NCI-H748 treated with DMSO at 0.1 percent for 48 hours (cell line): ENCODE measurements around the gene PKN2.
"Not testable (repeated sequence)": the region's sequence is repeated elsewhere in the genome, so short reads cannot be mapped to it uniquely, and the experiment has no call there.

ENCODE experiments used
- DNase-seq: peaks from one replicate; lab custom pipeline; 2025; lab: John Stamatoyannopoulos, UW

Gene PKN2

DNA sequence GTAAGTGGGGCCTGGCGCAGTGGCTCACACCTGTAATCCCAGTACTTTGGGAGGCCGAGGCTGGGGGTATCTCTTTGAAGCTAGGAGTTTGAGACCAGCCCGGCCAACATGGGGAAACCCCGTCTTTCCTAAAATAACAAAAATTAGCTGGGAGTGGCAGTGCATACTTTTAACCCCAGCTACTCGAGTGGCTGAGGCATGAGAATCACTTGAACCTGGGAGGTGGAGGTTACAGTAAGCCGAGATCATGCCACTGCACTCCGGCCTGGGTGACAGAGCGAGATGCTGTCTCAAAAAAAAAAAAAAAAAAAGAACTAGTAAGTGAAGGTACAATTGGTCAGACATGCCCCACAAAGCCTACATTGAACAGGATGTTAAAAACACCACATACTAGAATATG is 196.6 kb downstream of the PKN2 start:
- DNase-seq, result not testable (repeated sequence)

DNA sequence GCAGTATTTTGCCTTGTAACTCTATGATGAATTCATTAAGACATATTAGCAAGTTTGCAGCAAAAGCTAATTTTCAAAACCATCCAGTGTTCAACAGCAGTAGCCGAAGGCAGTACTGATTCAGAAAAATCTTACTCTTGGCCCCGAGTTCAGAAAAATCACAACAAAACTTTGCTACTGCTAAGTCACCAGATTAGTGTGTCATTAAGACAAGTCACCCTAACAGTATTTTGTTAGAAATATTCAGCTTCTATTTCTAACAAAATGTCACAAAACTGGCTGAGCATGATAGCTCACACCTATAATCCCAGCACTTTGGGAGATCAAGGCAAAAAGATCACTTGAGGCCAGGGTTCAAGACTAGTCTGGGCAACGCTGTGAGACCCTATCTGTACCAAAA is 199.1 kb downstream of the PKN2 start:
- DNase-seq, result no peak
